NCI-H2196 treated with DMSO at 0.1 percent for 48 hours (cell line): ENCODE data around the gene RASGRF2.

Experiments
- DNase-seq: peaks from one replicate; lab custom pipeline; 2025; ENCODE audit not compliant: unreplicated experiment; lab: John Stamatoyannopoulos, UW

RASGRF2 gene

GRCh38 chr5:80959768-80960442, at the start of gene RASGRF2:
RASGRF2 (plus strand) TSS chr5:80960363; CDS start chr5:80960739, 376 bp downstream.
- no peak for DNase-seq

GRCh38 chr5:80912479-80912878, 47.7 kb upstream of the RASGRF2 start:
- DNase-seq, result no peak

GRCh38 chr5:80915716-80916115, 44.4 kb upstream of the RASGRF2 start:
- no peak for DNase-seq

- DNase-seq, result no peak
Measured at GRCh38 chr5:80916676-80917075, 43.5 kb upstream of the RASGRF2 start.

- DNase-seq, result no peak
Measured at GRCh38 chr5:80917631-80918030, 42.5 kb upstream of the RASGRF2 start.

- no peak for DNase-seq
Measured at GRCh38 chr5:80919678-80920196, 40.4 kb upstream of the RASGRF2 start.

- DNase-seq, result no peak
Measured at GRCh38 chr5:80920333-80920732, 39.8 kb upstream of the RASGRF2 start.

- no peak for DNase-seq
Measured at GRCh38 chr5:80921026-80921425, 39.1 kb upstream of the RASGRF2 start.

GRCh38 chr5:80925931-80926330, 34.2 kb upstream of the RASGRF2 start:
- DNase-seq, result no peak

- no peak for DNase-seq
Measured at GRCh38 chr5:80926536-80926935, 33.6 kb upstream of the RASGRF2 start.

- no peak for DNase-seq
Measured at GRCh38 chr5:80926979-80927656, 33.0 kb upstream of the RASGRF2 start.

GRCh38 chr5:80928073-80928472, 32.1 kb upstream of the RASGRF2 start:
- DNase-seq, result no peak

GRCh38 chr5:80930940-80931339, 29.2 kb upstream of the RASGRF2 start:
- DNase-seq, result no peak

GRCh38 chr5:80931411-80931810, 28.8 kb upstream of the RASGRF2 start:
- DNase-seq, result no peak

GRCh38 chr5:80933036-80933435, 27.1 kb upstream of the RASGRF2 start:
- DNase-seq, result no peak

GRCh38 chr5:80934751-80935150, 25.4 kb upstream of the RASGRF2 start:
- DNase-seq, result no peak

- DNase-seq, result no peak
Measured at GRCh38 chr5:80935811-80936385, 24.3 kb upstream of the RASGRF2 start.

GRCh38 chr5:80936881-80937280, 23.3 kb upstream of the RASGRF2 start:
- no peak for DNase-seq

GRCh38 chr5:80937584-80938356, 22.4 kb upstream of the RASGRF2 start:
- no peak for DNase-seq

GRCh38 chr5:80941496-80941895, 18.7 kb upstream of the RASGRF2 start:
- DNase-seq, result no peak

GRCh38 chr5:80951366-80951765, 8.8 kb upstream of the RASGRF2 start:
- DNase-seq, result no peak
